Spleen (tissue), 11 donors: ENCODE measurements around the gene NBAS. TPM values are rescaled to one million over a fixed set of nuclear protein-coding genes. Genes with fewer than 3 reads are reported as not detected.
A peak's percentile ranks its signal among the peaks of the same experiment; 100 is the strongest.

Source experiments
- DNase-seq: peaks from one replicate; pipeline ENCODE4 v3.0.0-alpha.2; 2020
- H3K27ac ChIP-seq, 8 donors: fragments of 200-600 bp; sonication (generic) in 7 of 8; 1 replicate in 4 of 8; 2 replicates in 4 of 8; pipeline versions ENCODE4 v1.5.0 to v1.8.0; 2016 to 2021; ENCODE audit warnings: inconsistent platforms in 4 of 8, mild to moderate bottlenecking in 4 of 8, moderate library complexity in 1 of 8
- H3K27me3 ChIP-seq, 7 donors: fragments of 200-600 bp; sonication (generic) in 6 of 7; replicated peaks in 1 of 7; 1 replicate in 4 of 7; 2 replicates in 3 of 7; pipeline versions ENCODE4 v1.5.0 to v1.8.0; 2016 to 2021; ENCODE audit warnings: inconsistent platforms in 3 of 7, mild to moderate bottlenecking in 1 of 7
- H3K36me3 ChIP-seq, 6 donors: fragments of 200-600 bp; sonication (generic) in 5 of 6; 1 replicate in 4 of 6; 2 replicates in 2 of 6; pipeline versions ENCODE4 v1.5.0 to v1.8.0; 2016 to 2021; ENCODE audit warnings: inconsistent platforms in 2 of 6
- H3K4me1 ChIP-seq, 6 donors: fragments of 200-600 bp; sonication (generic) in 5 of 6; 1 replicate in 3 of 6; 2 replicates in 3 of 6; pipeline versions ENCODE4 v1.5.0 to v1.8.0; 2016 to 2021; ENCODE audit warnings: inconsistent platforms in 3 of 6
- H3K4me3 ChIP-seq, 8 donors: fragments of 200-600 bp; sonication (generic) in 7 of 8; 1 replicate in 4 of 8; 2 replicates in 4 of 8; pipeline versions ENCODE4 v1.5.0 to v1.8.0; 2016 to 2021; ENCODE audit warnings: inconsistent platforms in 4 of 8, mild to moderate bottlenecking in 4 of 8, moderate library complexity in 2 of 8
- H3K9me3 ChIP-seq, 8 donors: fragments of 200-600 bp; sonication (generic) in 7 of 8; 1 replicate in 4 of 8; 2 replicates in 4 of 8; pipeline versions ENCODE4 v1.5.0 to v1.8.0; 2016 to 2021; ENCODE audit warnings: inconsistent platforms in 4 of 8
- POLR2A ChIP-seq, 3 donors: fragments of 450-650 bp; IDR thresholded peaks; one replicate each; pipeline ENCODE4 v1.5.1; 2017; ENCODE audit warnings: antibody characterized with exemption in 3 of 3, mild to moderate bottlenecking in 1 of 3
- POLR2AphosphoS5 ChIP-seq, 3 donors: sonication (generic); formaldehyde crosslinking; IDR thresholded peaks; one replicate each; pipeline ENCODE4 v1.5.1; 2017; ENCODE audit warnings: antibody characterized with exemption in 3 of 3
- WGBS, 5 donors: extraction: QIAGEN DNeasy Blood & Tissue Kit in 3 of 5; methylation state at CpG; one replicate each; pipeline versions ENCODE4 v1.1.5 to v1.1.7; 2013 to 2018; 5-methylcytosine and 5-hydroxymethylcytosine counted together
- intact Hi-C: fragments of 100-400 bp; cut with DNase I; formaldehyde crosslinking; loops from one replicate; pipeline ENCODE4 v1.15.0; 2023; ENCODE audit warnings: low total_unique reads
- polyA plus RNA-seq, 3 donors: library from polyadenylated mRNA; stranded (reverse); fragments of 200-250 nt; gene quantifications; one replicate each; pipeline ENCODE4 v1.2.1, GENCODE V29; 2013
- total RNA-seq, 7 donors: library from RNA; depleted of rRNA in 3 of 7; stranded (reverse); fragments of >200 nt in 3 of 7; fragmentation: NEBNext Ultra II Directional in 4 of 7; extraction: Animal tissue kit (Norgen Biotek cat#: 25700) in 4 of 7; gene quantifications; one replicate each; pipeline versions ENCODE4 v1.1.0 to v1.2.1, GENCODE V29; 2016 to 2021
- TF ChIP-seq, protein P1 (sequence below), 11 experiments: fragments of 200-600 bp in 7 of 11; fragments of 450-650 bp in 4 of 11; sonication (generic) in 4 of 11; IDR thresholded peaks in 8 of 11; conservative IDR thresholded peaks in 3 of 11; 1 replicate in 7 of 11; 2 replicates in 4 of 11; pipeline versions ENCODE4 v1.4.0 to v1.8.0; 2016 to 2021; ENCODE audit warnings: antibody characterized with exemption in 11 of 11, inconsistent platforms in 4 of 11, mild to moderate bottlenecking in 1 of 11
- donor health status: healthy with polysubstance abuse.
- donor health status: DM: no; HTN: no; CAD: no; lungs with moderate emphysema.
- donor health status: DM: no; HTN: no; CAD: no.
- donor health status: Bipolar disorder and iron deficiency.
- donor health status: healthy.
- donor health status: DM: no; HTN: no; CAD: no.
- donor health status: DM: yes; HTN: yes; CAD: no.

NBAS gene
- total and polyA plus RNA-seq, 10 donors = 21.1 to 49.0 (median 40.9) TPM

DNA sequence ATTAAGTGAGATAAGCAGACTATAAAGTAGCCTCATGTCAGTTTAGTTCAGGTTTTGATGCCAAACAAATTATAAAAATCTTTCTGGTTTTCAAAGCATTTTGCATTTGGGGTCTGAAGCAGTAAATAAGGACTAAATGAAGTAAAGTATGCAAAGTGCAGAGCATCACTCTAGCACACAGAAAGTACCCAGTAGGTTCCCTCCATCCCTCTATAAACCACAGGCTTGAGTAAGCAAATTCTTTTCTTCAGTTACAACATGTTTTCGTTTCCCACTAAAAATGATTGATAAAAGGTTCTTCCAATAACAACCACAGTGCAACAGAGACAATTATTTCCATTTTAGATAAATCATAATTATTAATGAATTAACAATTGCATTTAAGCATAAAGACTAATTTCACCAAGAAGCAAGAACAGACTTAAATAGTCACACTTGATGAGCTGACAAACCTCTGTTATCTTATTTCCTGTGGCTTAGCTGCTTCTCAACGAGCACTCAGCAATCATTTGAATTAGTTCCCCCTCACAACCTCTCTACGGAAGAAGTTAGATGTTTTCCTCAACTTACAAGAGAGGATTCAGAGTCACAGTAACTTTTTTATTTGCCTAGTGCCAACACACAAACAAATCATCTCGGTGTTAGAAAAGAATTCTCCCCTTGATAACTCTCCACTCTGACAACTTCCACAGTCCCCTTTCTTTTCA, 249.8 kb downstream of the NBAS start:
- Histone ChIP-seq H3K36me3 (peaks cover 0 to 56% (median 21%) of the 10 kb centered on the region in 6 donors), H3K27ac (peak overlapping the region in 1 of 8 donors; percentile 29), H3K4me1 (peaks cover 0 to 22% (median 9%) of the 10 kb centered on the region in 6 donors), H3K27me3 (no peaks in the 10 kb centered on the region), H3K9me3 (peaks cover 0 to 3% (median 0%) of the 10 kb centered on the region in 8 donors), H3K4me3 (no peak overlapping the region)
- TF ChIP-seq POLR2AphosphoS5 (IDR thresholded peaks at IDR 0.05) (no peak), POLR2A (IDR thresholded peaks at IDR 0.05) (no peak)
- TF ChIP-seq, protein P1, sequence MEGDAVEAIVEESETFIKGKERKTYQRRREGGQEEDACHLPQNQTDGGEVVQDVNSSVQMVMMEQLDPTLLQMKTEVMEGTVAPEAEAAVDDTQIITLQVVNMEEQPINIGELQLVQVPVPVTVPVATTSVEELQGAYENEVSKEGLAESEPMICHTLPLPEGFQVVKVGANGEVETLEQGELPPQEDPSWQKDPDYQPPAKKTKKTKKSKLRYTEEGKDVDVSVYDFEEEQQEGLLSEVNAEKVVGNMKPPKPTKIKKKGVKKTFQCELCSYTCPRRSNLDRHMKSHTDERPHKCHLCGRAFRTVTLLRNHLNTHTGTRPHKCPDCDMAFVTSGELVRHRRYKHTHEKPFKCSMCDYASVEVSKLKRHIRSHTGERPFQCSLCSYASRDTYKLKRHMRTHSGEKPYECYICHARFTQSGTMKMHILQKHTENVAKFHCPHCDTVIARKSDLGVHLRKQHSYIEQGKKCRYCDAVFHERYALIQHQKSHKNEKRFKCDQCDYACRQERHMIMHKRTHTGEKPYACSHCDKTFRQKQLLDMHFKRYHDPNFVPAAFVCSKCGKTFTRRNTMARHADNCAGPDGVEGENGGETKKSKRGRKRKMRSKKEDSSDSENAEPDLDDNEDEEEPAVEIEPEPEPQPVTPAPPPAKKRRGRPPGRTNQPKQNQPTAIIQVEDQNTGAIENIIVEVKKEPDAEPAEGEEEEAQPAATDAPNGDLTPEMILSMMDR (IDR thresholded peaks at IDR 0.05 in 8 of 11, conservative IDR thresholded peaks at IDR 0.05 in 3 of 11) = no peak
- DNase-seq = no peak
- intact Hi-C loops = no loop called here
- 11 to 28% (median 15%) methylated on average over 4 of the region's 4 CpGs for whole genome bisulfite sequencing, 5 donors

DNA sequence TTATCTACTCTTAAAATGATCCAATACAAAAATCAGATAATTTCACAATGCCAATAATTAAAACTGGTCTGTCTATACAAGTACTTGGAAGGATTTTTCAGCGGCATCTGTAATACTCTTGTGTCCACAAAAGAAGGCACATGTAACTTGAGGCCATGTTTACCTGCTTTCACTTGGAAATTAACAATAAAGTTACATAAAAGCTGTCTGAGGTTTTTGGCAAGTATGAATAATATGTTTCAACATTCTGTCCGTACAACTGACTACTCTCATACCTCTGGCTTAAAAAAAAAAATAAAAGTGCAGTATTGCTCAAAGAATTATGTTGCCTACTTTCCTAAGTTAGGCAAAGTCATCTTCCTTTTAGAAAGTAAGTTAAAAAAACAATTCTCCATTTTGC, 253.6 kb downstream of the NBAS start:
- WGBS, 5 donors = 48 to 63% (median 56%) methylated on average over 2 of the region's 2 CpGs
- Histone ChIP-seq H3K36me3 (peaks cover 0 to 70% (median 45%) of the 10 kb centered on the region in 6 donors), H3K9me3 (no peaks in the 10 kb centered on the region), H3K4me3 (no peak overlapping the region), H3K27ac (no peak overlapping the region), H3K4me1 (peaks cover 0 to 15% (median 9%) of the 10 kb centered on the region in 6 donors), H3K27me3 (no peaks in the 10 kb centered on the region)
- TF ChIP-seq POLR2AphosphoS5 (IDR thresholded peaks at IDR 0.05) (no peak), POLR2A (IDR thresholded peaks at IDR 0.05) (no peak)
- TF ChIP-seq, protein P1 (IDR thresholded peaks at IDR 0.05 in 8 of 11, conservative IDR thresholded peaks at IDR 0.05 in 3 of 11) = no peak
- DNase-seq = no peak
- intact Hi-C loops = no loop called here

DNA sequence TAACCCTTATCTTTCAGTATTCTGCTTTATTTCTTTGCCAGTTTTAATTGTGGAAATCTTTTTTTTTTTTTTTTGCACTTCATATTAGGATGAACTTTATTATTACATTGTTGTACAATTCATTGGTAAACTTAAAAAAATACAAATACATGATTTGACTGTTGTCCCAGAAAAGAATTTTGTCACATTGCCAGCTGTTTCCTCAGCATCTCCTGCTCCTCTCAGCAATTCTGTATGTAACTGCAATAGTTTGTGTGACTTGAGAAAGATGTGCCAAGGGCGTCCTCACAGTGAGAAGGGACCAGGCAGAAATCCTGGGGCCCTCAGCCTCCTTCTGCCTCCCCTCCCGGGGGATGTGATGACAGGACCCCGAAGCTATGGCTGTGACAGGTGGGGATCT, 254.4 kb downstream of the NBAS start:
- DNase-seq = no peak
- no peak overlapping the region for H3K27ac ChIP-seq
- intact Hi-C loops = no loop called here
- H3K4me1 ChIP-seq = peaks cover 0 to 9% (median 6%) of the 10 kb centered on the region in 6 donors
- WGBS, 5 donors = 66 to 91% (median 82%) methylated on average over 3 of the region's 3 CpGs
- H3K27me3 ChIP-seq = no peaks in the 10 kb centered on the region
- TF ChIP-seq, protein P1 (IDR thresholded peaks at IDR 0.05 in 8 of 11, conservative IDR thresholded peaks at IDR 0.05 in 3 of 11) = no peak
- TF ChIP-seq POLR2AphosphoS5 (IDR thresholded peaks at IDR 0.05) (no peak), POLR2A (IDR thresholded peaks at IDR 0.05) (no peak)
- H3K9me3 ChIP-seq = no peaks in the 10 kb centered on the region
- H3K36me3 ChIP-seq = peaks cover 0 to 78% (median 52%) of the 10 kb centered on the region in 6 donors
- no peak overlapping the region for H3K4me3 ChIP-seq

DNA sequence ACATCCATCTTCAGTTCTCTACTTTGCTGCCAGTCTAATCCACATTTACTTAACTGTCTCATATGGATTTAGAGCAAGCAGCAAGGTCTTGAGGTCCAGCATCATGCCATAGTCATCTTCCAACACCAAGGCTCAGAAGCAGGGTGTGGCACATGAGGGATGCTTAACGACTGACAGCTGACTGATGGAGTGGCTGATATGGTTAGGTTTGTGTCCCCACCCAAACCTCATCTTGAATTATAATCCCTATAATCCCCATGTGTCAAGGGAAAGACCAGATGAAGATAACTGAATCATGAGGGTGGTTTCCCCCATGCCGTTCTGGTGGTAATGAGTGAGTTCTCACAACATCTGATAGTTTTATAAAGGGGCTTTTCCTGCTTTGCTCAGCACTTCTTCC, 257.3 kb downstream of the NBAS start:
- TF ChIP-seq POLR2AphosphoS5 (IDR thresholded peaks at IDR 0.05) = no peak
- TF ChIP-seq, protein P1 (IDR thresholded peaks at IDR 0.05 in 8 of 11, conservative IDR thresholded peaks at IDR 0.05 in 3 of 11) = no peak
- TF ChIP-seq POLR2A (IDR thresholded peaks at IDR 0.05) = no peak
- H3K4me1 ChIP-seq = no peaks in the 10 kb centered on the region
- no peaks in the 10 kb centered on the region for H3K27me3 ChIP-seq
- DNase-seq = no peak
- no peaks in the 10 kb centered on the region for H3K9me3 ChIP-seq
- no peak overlapping the region for H3K4me3 ChIP-seq
- WGBS, 5 donors = 60 to 86% (median 81%) methylated on average over 2 of the region's 2 CpGs
- intact Hi-C loops = no loop called here
- no peak overlapping the region for H3K27ac ChIP-seq
- peaks cover 0 to 92% (median 55%) of the 10 kb centered on the region in 6 donors for H3K36me3 ChIP-seq
